CD4-positive, alpha-beta T cell treated with Interleukin-17A for 4 hours (primary cell): ENCODE results near the gene NR6A1.

Source experiments
- DNase-seq: peaks from one replicate; pipeline ENCODE4 v3.0.0-alpha.2; 2020; ENCODE audit warnings: mixed read lengths

Gene NR6A1

GRCh38 chr9:124514125-124514524, 257.0 kb downstream of the NR6A1 start:
- no peak for DNase-seq

GRCh38 chr9:124513376-124513994, 257.6 kb downstream of the NR6A1 start:
- no peak for DNase-seq

- DNase-seq: no peak
Measured at GRCh38 chr9:124512806-124513204, 258.3 kb downstream of the NR6A1 start.

- DNase-seq: no peak
Measured at GRCh38 chr9:124511891-124512805, 259.0 kb downstream of the NR6A1 start.

- no peak for DNase-seq
Measured at GRCh38 chr9:124511426-124511840, 259.7 kb downstream of the NR6A1 start.

GRCh38 chr9:124510650-124511425, 260.3 kb downstream of the NR6A1 start:
- no peak for DNase-seq

- DNase-seq: no peak
Measured at GRCh38 chr9:124507880-124508423, 263.2 kb downstream of the NR6A1 start.

GRCh38 chr9:124506931-124507879, 263.9 kb downstream of the NR6A1 start, which contains the start of gene NR5A1:
Gene NR5A1, minus strand, starts transcription at chr9:124507399. Its CDS starts 4,004 bp downstream, at chr9:124503395.
- no peak for DNase-seq

- DNase-seq: no peak
Measured at GRCh38 chr9:124506433-124506832, 264.7 kb downstream of the NR6A1 start.

- DNase-seq: no peak
Measured at GRCh38 chr9:124505901-124506346, 265.2 kb downstream of the NR6A1 start.

GRCh38 chr9:124505006-124505900, 265.9 kb downstream of the NR6A1 start:
- DNase-seq: no peak

GRCh38 chr9:124504530-124505005, 266.5 kb downstream of the NR6A1 start:
- no peak for DNase-seq

- DNase-seq: no peak
Measured at GRCh38 chr9:124503713-124504529, 267.2 kb downstream of the NR6A1 start.

GRCh38 chr9:124502711-124503702, 268.1 kb downstream of the NR6A1 start:
- DNase-seq: no peak

- DNase-seq: no peak
Measured at GRCh38 chr9:124501771-124502320, 269.3 kb downstream of the NR6A1 start.

GRCh38 chr9:124500796-124501611, 270.1 kb downstream of the NR6A1 start:
- DNase-seq: no peak
